Adrenal gland (tissue), 12 donors: ENCODE measurements around the gene HOXB7. TPM values are rescaled to one million over a fixed set of nuclear protein-coding genes. Genes with fewer than 3 reads are reported as not detected.
A peak's percentile ranks its signal among the peaks of the same experiment; 100 is the strongest.

Source experiments
- DNase-seq, 7 donors: peaks; one replicate each; pipeline ENCODE4 v3.0.0-alpha.2; 2019 to 2020
- H3K27ac ChIP-seq, 5 donors: fragments of 200-600 bp; sonication (generic) in 4 of 5; 1 replicate in 3 of 5; 2 replicates in 2 of 5; pipeline versions ENCODE4 v1.5.1 to v1.8.0; 2016 to 2020; ENCODE audit warnings: mild to moderate bottlenecking in 1 of 5
- H3K27me3 ChIP-seq: fragments of 200-600 bp; 2 replicates; pipeline ENCODE4 v1.8.0; 2021
- H3K36me3 ChIP-seq, 2 donors: fragments of 200-600 bp; replicated peaks in 1 of 2; 1 replicate in 1 of 2; 2 replicates in 1 of 2; pipeline versions ENCODE4 v1.5.1 to v1.8.0; 2018 to 2022
- H3K4me1 ChIP-seq, 2 donors: fragments of 200-600 bp; replicated peaks in 1 of 2; 1 replicate in 1 of 2; 2 replicates in 1 of 2; pipeline versions ENCODE4 v1.5.1 to v1.8.0; 2018 to 2021
- H3K4me3 ChIP-seq, 4 donors: fragments of 200-600 bp; sonication (generic) in 3 of 4; one replicate each; pipeline ENCODE4 v1.5.1; 2016 to 2018
- H3K9me3 ChIP-seq, 3 donors: fragments of 200-600 bp; sonication (generic) in 1 of 3; replicated peaks in 1 of 3; 1 replicate in 2 of 3; 2 replicates in 1 of 3; pipeline versions ENCODE4 v1.5.1 to v1.8.0; 2016 to 2021
- POLR2A ChIP-seq, 2 donors: fragments of 450-650 bp; IDR thresholded peaks; one replicate each; pipeline ENCODE4 v1.6.1; 2017; ENCODE audit warnings: antibody characterized with exemption in 2 of 2, mild to moderate bottlenecking in 2 of 2, moderate library complexity in 1 of 2
- WGBS, 4 donors: extraction: QIAGEN DNeasy Blood & Tissue Kit in 2 of 4; methylation state at CpG; one replicate each; pipeline versions ENCODE4 v1.1.5 to v1.1.7; 2013 to 2017; 5-methylcytosine and 5-hydroxymethylcytosine counted together
- intact Hi-C, 2 donors: fragments of 100-400 bp; cut with DNase I; formaldehyde crosslinking; loops; one replicate each; pipeline versions ENCODE4 v1.14.1 to v1.15.0; 2022 to 2023
- polyA plus RNA-seq, 3 donors: library from polyadenylated mRNA; stranded (reverse); fragments of 200-250 nt in 2 of 3; fragments of 350-450 nt in 1 of 3; fragmentation: Illumina TruSeq in 1 of 3; extraction: RNeasy Lipid Tissue Mini Kit (QIAGEN cat#74804) in 1 of 3; gene quantifications; one replicate each; pipeline ENCODE4 v1.2.3, GENCODE V29; 2013 to 2014
- total RNA-seq, 9 donors: library from RNA; depleted of rRNA in 4 of 9; stranded (reverse); fragments of >200 nt in 4 of 9; fragments of 120-200 nt in 1 of 9; fragmentation: NEBNext Ultra II Directional in 1 of 9; extraction: Animal tissue kit (Norgen Biotek cat#: 25700) in 1 of 9; gene quantifications; one replicate each; pipeline versions ENCODE4 v1.1.0 to v1.2.4, GENCODE V29; 2013 to 2023
- TF ChIP-seq, protein P1 (sequence below), 6 experiments: fragments of 450-650 bp in 4 of 6; fragments of 200-600 bp in 2 of 6; sonication (generic) in 1 of 6; IDR thresholded peaks; 1 replicate in 5 of 6; 2 replicates in 1 of 6; pipeline versions ENCODE4 v1.5.1 to v1.8.0; 2016 to 2021; ENCODE audit warnings: antibody characterized with exemption in 6 of 6, mild to moderate bottlenecking in 2 of 6, moderate library complexity in 1 of 6
- donor health status: healthy with polysubstance abuse.
- donor health status: Bipolar disorder and iron deficiency.
- donor health status: DM: yes; HTN: yes; CAD: no.
- donor health status: DM: no; HTN: no; CAD: no.
- donor health status: DM: no; HTN: no; CAD: no.
- donor health status: DM: yes; HTN: yes; CAD: no.

The HOXB7 gene
- total and polyA plus RNA-seq, 12 donors = 6.2 to 27.0 (median 13.5) TPM

DNA sequence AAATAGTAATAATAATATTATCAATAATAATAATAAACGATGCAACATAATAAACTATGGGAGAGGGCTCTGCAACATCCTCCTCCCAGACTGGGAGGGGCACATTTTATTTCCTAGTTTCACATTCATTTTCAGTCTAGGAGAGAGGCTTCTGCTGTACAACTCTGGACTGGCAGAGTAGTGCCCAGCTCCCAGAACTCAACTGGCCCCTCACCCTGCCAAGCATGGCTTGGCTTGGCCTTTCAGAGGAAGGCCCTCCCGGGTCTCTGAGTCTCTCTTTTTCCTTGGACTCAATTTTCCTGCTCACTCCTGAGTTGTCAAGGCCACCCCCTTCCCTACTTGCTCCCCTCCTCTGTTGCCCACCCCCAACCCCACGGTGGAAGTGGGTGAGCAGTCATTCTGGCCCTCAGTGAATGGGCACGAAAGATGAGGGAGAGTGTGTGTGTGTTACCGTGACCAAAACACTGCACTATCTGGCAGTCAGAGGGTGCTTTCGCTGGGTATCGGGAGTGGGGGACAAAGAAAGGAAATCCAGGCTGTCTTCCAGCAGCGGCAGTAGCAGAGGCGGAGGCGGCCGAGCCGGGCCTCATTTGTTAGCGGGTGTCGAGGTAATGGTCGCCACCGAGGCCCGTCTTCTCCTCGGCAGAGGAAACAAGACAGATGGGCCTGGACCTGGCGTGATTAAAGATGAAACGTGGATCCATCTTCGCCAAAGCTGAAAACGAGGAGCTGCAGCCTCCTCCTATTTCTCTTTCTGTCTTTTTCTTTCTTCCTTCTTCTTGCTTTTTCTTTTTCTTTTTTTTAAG lies 34.9 kb downstream of the HOXB7 start:
- Histone ChIP-seq H3K4me1 (peaks cover 3 to 35% of the 10 kb centered on the region in 2 donors), H3K27me3 (no peaks in the 10 kb centered on the region), H3K36me3 (no peaks in the 10 kb centered on the region), H3K9me3 (no peaks in the 10 kb centered on the region), H3K27ac (peak overlapping the region in 3 of 5 donors; percentile 3 to 87 (median 83)), H3K4me3 (peak overlapping the region in 1 of 4 donors; percentile 85)
- TF ChIP-seq, protein P1, sequence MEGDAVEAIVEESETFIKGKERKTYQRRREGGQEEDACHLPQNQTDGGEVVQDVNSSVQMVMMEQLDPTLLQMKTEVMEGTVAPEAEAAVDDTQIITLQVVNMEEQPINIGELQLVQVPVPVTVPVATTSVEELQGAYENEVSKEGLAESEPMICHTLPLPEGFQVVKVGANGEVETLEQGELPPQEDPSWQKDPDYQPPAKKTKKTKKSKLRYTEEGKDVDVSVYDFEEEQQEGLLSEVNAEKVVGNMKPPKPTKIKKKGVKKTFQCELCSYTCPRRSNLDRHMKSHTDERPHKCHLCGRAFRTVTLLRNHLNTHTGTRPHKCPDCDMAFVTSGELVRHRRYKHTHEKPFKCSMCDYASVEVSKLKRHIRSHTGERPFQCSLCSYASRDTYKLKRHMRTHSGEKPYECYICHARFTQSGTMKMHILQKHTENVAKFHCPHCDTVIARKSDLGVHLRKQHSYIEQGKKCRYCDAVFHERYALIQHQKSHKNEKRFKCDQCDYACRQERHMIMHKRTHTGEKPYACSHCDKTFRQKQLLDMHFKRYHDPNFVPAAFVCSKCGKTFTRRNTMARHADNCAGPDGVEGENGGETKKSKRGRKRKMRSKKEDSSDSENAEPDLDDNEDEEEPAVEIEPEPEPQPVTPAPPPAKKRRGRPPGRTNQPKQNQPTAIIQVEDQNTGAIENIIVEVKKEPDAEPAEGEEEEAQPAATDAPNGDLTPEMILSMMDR (IDR thresholded peaks at IDR 0.05) = no peak
- peak in 1 of 2 donors; percentile 8 for TF ChIP-seq POLR2A (IDR thresholded peaks at IDR 0.05)
- DNase-seq = no peak
- 31 to 56% (median 51%) methylated on average over 22 of the region's 22 CpGs for WGBS, 4 donors
- intact Hi-C loops = loop anchor here (5.0 kb wide), 1 partner anchor 34 kb away; no protein-coding TSS in a partner anchor

DNA sequence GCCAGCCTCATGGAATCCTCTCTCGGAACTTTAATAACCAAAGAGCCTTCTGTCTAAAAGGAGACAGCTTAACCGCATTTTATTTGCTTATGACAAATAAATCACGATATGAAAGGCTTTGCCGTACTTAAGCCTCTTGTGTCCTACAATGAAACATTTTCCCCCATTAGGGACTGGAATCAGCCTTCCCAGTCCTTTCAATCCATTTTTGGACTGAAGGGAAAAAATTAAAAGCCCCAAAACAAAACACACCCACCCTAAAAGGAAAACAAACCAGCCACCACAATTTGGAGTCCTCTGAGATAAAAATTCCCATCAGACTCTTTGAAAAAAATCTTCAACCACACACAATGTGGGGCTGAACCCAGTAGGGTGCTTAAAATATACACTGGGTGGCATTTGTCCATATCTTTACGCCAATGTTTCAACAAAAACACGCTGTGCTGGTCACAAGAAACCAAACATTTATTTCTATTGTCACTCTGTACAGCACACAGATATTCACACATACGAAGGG lies 35.7 kb downstream of the HOXB7 start:
- TF ChIP-seq, protein P1 (IDR thresholded peaks at IDR 0.05) = no peak
- no peak for TF ChIP-seq POLR2A (IDR thresholded peaks at IDR 0.05)
- intact Hi-C loops = loop anchor here (5.0 kb wide), 1 partner anchor 33 kb away; no protein-coding TSS in a partner anchor
- Histone ChIP-seq H3K4me3 (peak overlapping the region in 1 of 4 donors; percentile 4), H3K4me1 (peaks cover 3 to 35% of the 10 kb centered on the region in 2 donors), H3K9me3 (no peaks in the 10 kb centered on the region), H3K36me3 (no peaks in the 10 kb centered on the region), H3K27me3 (no peaks in the 10 kb centered on the region), H3K27ac (peak overlapping the region in 3 of 5 donors; percentile 27 to 83 (median 56))
- no peak for DNase-seq
- 44 to 52% (median 46%) methylated on average over 7 of the region's 7 CpGs for WGBS, 4 donors

DNA sequence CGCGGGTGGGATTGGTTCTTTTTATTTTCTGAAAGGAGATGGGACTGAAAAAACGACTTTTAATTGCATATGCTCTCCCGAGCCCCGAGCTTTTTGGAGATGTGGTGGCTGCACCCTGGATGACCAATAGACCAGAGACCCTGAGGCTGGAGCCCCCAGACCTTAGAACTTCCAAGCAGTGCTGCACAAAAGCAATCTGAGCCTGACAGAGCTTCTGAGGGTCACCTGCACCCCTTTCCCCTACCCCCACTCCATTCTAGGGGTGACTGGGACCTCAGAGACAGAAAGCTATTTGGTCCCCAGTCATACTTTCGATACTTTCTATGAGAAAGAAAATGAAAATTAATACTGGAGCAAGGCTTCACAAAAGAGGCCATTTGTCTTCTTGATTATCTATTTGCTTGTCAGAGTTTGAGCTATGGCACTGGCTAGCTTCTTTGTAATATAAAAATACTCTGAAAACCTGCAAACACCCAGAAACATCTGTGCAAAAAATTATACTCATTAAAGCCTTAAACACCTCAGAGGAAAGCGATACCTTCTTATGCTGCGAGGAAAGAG lies 36.2 kb downstream of the HOXB7 start:
- Histone ChIP-seq H3K27me3 (no peaks in the 10 kb centered on the region), H3K4me3 (peak overlapping the region in 1 of 4 donors; percentile 4), H3K36me3 (no peaks in the 10 kb centered on the region), H3K9me3 (no peaks in the 10 kb centered on the region), H3K27ac (peak overlapping the region in 2 of 5 donors; percentile 56 to 83), H3K4me1 (peaks cover 3 to 35% of the 10 kb centered on the region in 2 donors)
- no peak for DNase-seq
- intact Hi-C loops = loop anchor here (5.0 kb wide), 1 partner anchor 32 kb away; no protein-coding TSS in a partner anchor
- WGBS, 4 donors = 50 to 59% (median 56%) methylated on average over 8 of the region's 8 CpGs
- no peak for TF ChIP-seq POLR2A (IDR thresholded peaks at IDR 0.05)
- TF ChIP-seq, protein P1 (IDR thresholded peaks at IDR 0.05) = no peak

DNA sequence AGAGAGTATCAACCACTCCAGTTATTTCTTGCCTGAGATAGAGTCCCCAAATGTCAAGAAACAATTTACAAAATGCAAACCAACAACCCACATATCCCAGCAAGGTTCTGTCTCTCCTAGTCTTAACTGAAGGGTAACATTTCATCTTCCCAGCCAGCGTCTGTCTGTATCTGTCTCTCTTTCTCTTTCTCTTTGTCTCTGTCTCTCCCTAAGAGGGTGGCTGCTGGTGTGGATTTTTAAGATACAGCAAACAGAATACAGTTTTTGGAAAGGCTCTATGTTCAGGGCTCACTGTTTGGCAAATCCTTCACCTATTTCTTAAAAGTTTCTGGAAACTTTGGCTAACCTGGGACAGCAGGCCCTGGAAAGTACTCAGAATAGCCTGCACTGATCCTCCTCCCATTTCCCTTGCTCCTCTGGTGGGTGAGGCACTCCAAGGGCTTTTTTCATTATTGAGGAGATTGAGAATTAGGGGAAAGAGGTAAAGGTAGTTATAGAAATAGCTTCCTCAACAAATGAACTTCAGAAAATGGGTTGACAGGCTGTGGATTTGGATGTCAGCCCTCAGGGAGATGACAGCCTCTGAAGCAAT lies 38.9 kb downstream of the HOXB7 start:
- no peak for DNase-seq
- WGBS, 4 donors = 61 to 71% (median 68%) methylated on average over 1 of the region's 1 CpG
- peaks cover 3 to 43% of the 10 kb centered on the region in 2 donors for H3K4me1 ChIP-seq
- no peaks in the 10 kb centered on the region for H3K27me3 ChIP-seq
- H3K4me3 ChIP-seq = no peak overlapping the region
- no peaks in the 10 kb centered on the region for H3K36me3 ChIP-seq
- peak overlapping the region in 3 of 5 donors; percentile 29 to 81 (median 71) for H3K27ac ChIP-seq
- TF ChIP-seq, protein P1 (IDR thresholded peaks at IDR 0.05) = no peak
- no peak for TF ChIP-seq POLR2A (IDR thresholded peaks at IDR 0.05)
- intact Hi-C loops = no loop called here
- no peaks in the 10 kb centered on the region for H3K9me3 ChIP-seq
